ENCODE results near the gene IFNAR2.

DNA sequence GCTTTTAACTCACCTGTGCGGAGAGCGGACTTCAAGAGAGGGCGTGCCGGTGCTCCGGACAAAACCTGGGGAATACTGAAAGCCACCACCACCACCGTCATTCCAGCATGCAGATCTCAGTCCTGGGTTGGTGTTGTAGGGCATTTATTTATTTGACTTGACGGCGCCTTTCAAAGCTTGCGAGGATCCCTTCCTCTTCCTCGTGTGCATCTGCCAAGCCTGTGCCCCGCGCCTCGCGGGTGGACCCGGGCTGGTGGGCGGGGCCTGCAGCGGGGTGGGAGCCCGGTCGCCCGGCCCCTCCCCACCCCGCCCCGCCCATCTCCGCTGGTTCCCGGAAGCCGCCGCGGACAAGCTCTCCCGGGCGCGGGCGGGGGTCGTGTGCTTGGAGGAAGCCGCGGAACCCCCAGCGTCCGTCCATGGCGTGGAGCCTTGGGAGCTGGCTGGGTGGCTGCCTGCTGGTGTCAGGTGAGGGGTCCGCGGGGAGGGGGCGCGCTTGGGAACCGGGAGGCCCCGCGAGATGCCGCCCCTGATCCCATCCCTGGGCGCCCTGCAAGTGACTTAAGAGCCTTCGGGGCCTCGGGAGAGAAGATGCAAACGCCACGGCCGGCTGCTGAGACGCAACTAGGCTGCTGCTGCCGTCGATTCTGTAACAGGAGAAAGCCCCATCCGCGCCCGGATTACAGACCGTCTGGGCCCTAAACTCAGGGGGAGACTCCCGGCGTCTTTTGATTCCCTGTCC, 36.5 kb downstream of the IFNAR2 start, which contains the start of gene IL10RB:
- TF ChIP-seq, protein P1, sequence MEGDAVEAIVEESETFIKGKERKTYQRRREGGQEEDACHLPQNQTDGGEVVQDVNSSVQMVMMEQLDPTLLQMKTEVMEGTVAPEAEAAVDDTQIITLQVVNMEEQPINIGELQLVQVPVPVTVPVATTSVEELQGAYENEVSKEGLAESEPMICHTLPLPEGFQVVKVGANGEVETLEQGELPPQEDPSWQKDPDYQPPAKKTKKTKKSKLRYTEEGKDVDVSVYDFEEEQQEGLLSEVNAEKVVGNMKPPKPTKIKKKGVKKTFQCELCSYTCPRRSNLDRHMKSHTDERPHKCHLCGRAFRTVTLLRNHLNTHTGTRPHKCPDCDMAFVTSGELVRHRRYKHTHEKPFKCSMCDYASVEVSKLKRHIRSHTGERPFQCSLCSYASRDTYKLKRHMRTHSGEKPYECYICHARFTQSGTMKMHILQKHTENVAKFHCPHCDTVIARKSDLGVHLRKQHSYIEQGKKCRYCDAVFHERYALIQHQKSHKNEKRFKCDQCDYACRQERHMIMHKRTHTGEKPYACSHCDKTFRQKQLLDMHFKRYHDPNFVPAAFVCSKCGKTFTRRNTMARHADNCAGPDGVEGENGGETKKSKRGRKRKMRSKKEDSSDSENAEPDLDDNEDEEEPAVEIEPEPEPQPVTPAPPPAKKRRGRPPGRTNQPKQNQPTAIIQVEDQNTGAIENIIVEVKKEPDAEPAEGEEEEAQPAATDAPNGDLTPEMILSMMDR (IDR thresholded peaks at IDR 0.05 in 8 of 11, conservative IDR thresholded peaks at IDR 0.05 in 3 of 11), result no peak
- peak in 1 of 3 donors; percentile 54 for TF ChIP-seq POLR2A (IDR thresholded peaks at IDR 0.05)
- peak; percentile 91 to 96 (median 92) for TF ChIP-seq POLR2AphosphoS5 (IDR thresholded peaks at IDR 0.05)

Data from spleen (tissue), 7 donors.